Measurements from ENCODE around the gene FAM53A.
"Not testable (repeated sequence)": the region's sequence is repeated elsewhere in the genome, so short reads cannot be mapped to it uniquely, and the experiment has no call there.

The FAM53A gene

GRCh38 chr4:1642196-1642951, 41.7 kb downstream of the FAM53A start:
- POLR2A ChIA-PET = no interaction called here
- no peak overlapping the region for H3K27ac ChIP-seq (ENCODE audit: extremely low read depth, low read depth, low read length)
- no peaks in the 10 kb centered on the region for H3K36me3 ChIP-seq (ENCODE audit: control insufficient read depth in 2 of 2, insufficient read depth in 1 of 2, low read length in 2 of 2)
- no peaks in the 10 kb centered on the region for H3K9me3 ChIP-seq (ENCODE audit: control insufficient read depth, insufficient read depth, low read depth, low read length)
- no peaks in the 10 kb centered on the region for H3K4me1 ChIP-seq (ENCODE audit: control insufficient read depth, insufficient read depth, low read length)
- H3K4me3 ChIP-seq (ENCODE audit: low read depth, low read length) = no peak overlapping the region
- TF ChIP-seq REST (tag by site-specific recombination; IDR thresholded peaks at IDR 0.05) = no peak
- CTCF ChIA-PET = interaction anchor here (1.1 kb wide), 1 partner anchor 13 kb away, joined by 3 read pairs; no protein-coding TSS in a partner anchor

- Histone ChIP-seq H3K36me3 (ENCODE audit: control insufficient read depth in 2 of 2, insufficient read depth in 1 of 2, low read length in 2 of 2) (no peaks in the 10 kb centered on the region), H3K4me3 (ENCODE audit: low read depth, low read length) (no peak overlapping the region), H3K9me3 (ENCODE audit: control insufficient read depth, insufficient read depth, low read depth, low read length) (no peaks in the 10 kb centered on the region), H3K4me1 (ENCODE audit: control insufficient read depth, insufficient read depth, low read length) (no peaks in the 10 kb centered on the region), H3K27ac (ENCODE audit: extremely low read depth, low read depth, low read length) (no peak overlapping the region)
- TF ChIP-seq BCL11A (tag by site-specific recombination; IDR thresholded peaks at IDR 0.05; ENCODE audit: low read depth) = no peak
- no peak for TF ChIP-seq ZFP37 (tag by site-specific recombination; IDR thresholded peaks at IDR 0.05)
- TF ChIP-seq GLI2 (tag by site-specific recombination; IDR thresholded peaks at IDR 0.05; ENCODE audit: borderline replicate concordance, low read depth) = no peak
- TF ChIP-seq ZNF777 (tag by site-specific recombination; IDR thresholded peaks at IDR 0.05; ENCODE audit: borderline replicate concordance) = no peak
- no peak for TF ChIP-seq ZNF155 (tag by site-specific recombination; IDR thresholded peaks at IDR 0.05)
- TF ChIP-seq ZNF76 (tag by site-specific recombination; IDR thresholded peaks at IDR 0.05; ENCODE audit: borderline replicate concordance, low read depth) = no peak
- no peak for TF ChIP-seq ZNF433 (tag by site-specific recombination; IDR thresholded peaks at IDR 0.05; ENCODE audit: low read depth)
- no peak for TF ChIP-seq ZNF350 (tag by site-specific recombination; IDR thresholded peaks at IDR 0.05)
- TF ChIP-seq KLF9 (tag by site-specific recombination; IDR thresholded peaks at IDR 0.05; ENCODE audit: low read depth) = no peak
- no peak for TF ChIP-seq ZNF140 (tag by site-specific recombination; IDR thresholded peaks at IDR 0.05)
- TF ChIP-seq ZNF202 (tag by site-specific recombination; IDR thresholded peaks at IDR 0.05; ENCODE audit: borderline replicate concordance) = no peak
- no peak for TF ChIP-seq SALL2 (tag by site-specific recombination; IDR thresholded peaks at IDR 0.05; ENCODE audit: borderline replicate concordance)
- TF ChIP-seq ZNF48 (tag by site-specific recombination; IDR thresholded peaks at IDR 0.05) = no peak
- TF ChIP-seq ZXDB (tag by site-specific recombination; IDR thresholded peaks at IDR 0.05) = no peak
- POLR2A ChIA-PET = no interaction called here
- CTCF ChIA-PET = interaction anchor here (1.1 kb wide), 1 partner anchor 12 kb away, joined by 3 read pairs; no protein-coding TSS in a partner anchor
Observed at GRCh38 chr4:1641671-1642070, 42.4 kb downstream of the FAM53A start.

GRCh38 chr4:1640716-1641503, 43.2 kb downstream of the FAM53A start:
- H3K4me3 ChIP-seq (ENCODE audit: low read depth, low read length); H3K9me3 ChIP-seq (ENCODE audit: control insufficient read depth, insufficient read depth, low read depth, low read length); POLR2A ChIA-PET; H3K27ac ChIP-seq (ENCODE audit: extremely low read depth, low read depth, low read length); H3K36me3 ChIP-seq (ENCODE audit: control insufficient read depth in 2 of 2, insufficient read depth in 1 of 2, low read length in 2 of 2); H3K4me1 ChIP-seq (ENCODE audit: control insufficient read depth, insufficient read depth, low read length): not testable (repeated sequence)
- CTCF ChIA-PET = interaction anchor here (0.6 kb wide), 1 partner anchor 297 kb away, joined by 7 read pairs; no protein-coding TSS in a partner anchor

Measured in HEK293 (cell line).